PC-9 (cell line): ENCODE data around the gene ALKBH8. TPM values are rescaled to one million over a fixed set of nuclear protein-coding genes. Genes with fewer than 3 reads are reported as not detected.

Source experiments
- BruUV-seq: library from RNA; stranded (reverse); fragments of 400-500 nt; replicated peaks from 2 replicates; lab custom pipeline; 2021; lab: Mats Ljungman, UMichigan
- CTCF ChIA-PET: fragments of 300-600 bp; sonication (Branson Sonifier 250); formaldehyde crosslinking; loops from one replicate; lab custom pipeline; 2022; ENCODE audit warnings: antibody characterized with exemption; lab: Charles Lee
- POLR2A ChIA-PET: fragments of 300-600 bp; sonication (Branson Sonifier 250); formaldehyde crosslinking; loops from one replicate; lab custom pipeline; 2022; ENCODE audit warnings: antibody characterized with exemption; ENCODE audit not compliant: unreplicated experiment; lab: Charles Lee
- DNase-seq, 2 experiments: peaks; one replicate each; pipeline versions ENCODE4 v3.0.0 to v3.0.0-alpha.2; 2015 to 2022; ENCODE audit warnings: mixed read lengths in 1 of 2
- H2AFZ ChIP-seq: fragments of 200-600 bp; sonication (generic); 2 replicates; pipeline ENCODE4 v1.8.1; 2017; ENCODE audit warnings: antibody characterized with exemption
- H3F3A ChIP-seq: fragments of 200-600 bp; sonication (generic); 2 replicates; pipeline ENCODE4 v1.8.1; 2017; ENCODE audit warnings: antibody characterized with exemption, mild to moderate bottlenecking, low read depth; ENCODE audit not compliant: insufficient read depth
- H3K27ac ChIP-seq: fragments of 200-600 bp; sonication (generic); 2 replicates; pipeline ENCODE4 v1.6.1; 2016; ENCODE audit warnings: mixed run types
- H3K27me3 ChIP-seq: fragments of 200-600 bp; sonication (generic); 2 replicates; pipeline ENCODE4 v1.6.1; 2016; ENCODE audit warnings: low read depth, mixed run types; ENCODE audit not compliant: insufficient read depth
- H3K36me3 ChIP-seq: fragments of 200-600 bp; sonication (generic); 2 replicates; pipeline ENCODE4 v1.6.1; 2016; ENCODE audit warnings: low read depth, mixed run types
- H3K4me1 ChIP-seq: fragments of 200-600 bp; sonication (generic); replicated peaks from 2 replicates; pipeline ENCODE4 v1.6.1; 2016; ENCODE audit warnings: mixed run types; ENCODE audit not compliant: insufficient read depth
- H3K4me2 ChIP-seq: fragments of 200-600 bp; sonication (generic); 2 replicates; pipeline ENCODE4 v1.6.1; 2017; ENCODE audit warnings: mixed run types
- H3K4me3 ChIP-seq: fragments of 200-600 bp; sonication (generic); 2 replicates; pipeline ENCODE4 v1.6.1; 2016; ENCODE audit warnings: mixed run types
- H3K79me2 ChIP-seq: fragments of 200-600 bp; sonication (generic); 2 replicates; pipeline ENCODE4 v1.6.1; 2017; ENCODE audit warnings: low read depth, mixed run types
- H3K9me2 ChIP-seq: fragments of 200-600 bp; sonication (generic); 2 replicates; pipeline ENCODE4 v1.8.1; 2017; ENCODE audit warnings: mild to moderate bottlenecking; ENCODE audit not compliant: insufficient read depth
- H3K9me3 ChIP-seq: fragments of 200-600 bp; sonication (generic); 2 replicates; pipeline ENCODE4 v1.8.1; 2016; ENCODE audit warnings: low read depth; ENCODE audit not compliant: insufficient read depth
- H4K20me1 ChIP-seq: fragments of 200-600 bp; sonication (generic); 2 replicates; pipeline ENCODE4 v1.8.1; 2017; ENCODE audit not compliant: insufficient read depth
- EZH2 ChIP-seq: fragments of 200-600 bp; sonication (generic); IDR thresholded peaks from 2 replicates; pipeline ENCODE4 v1.8.0; 2017; ENCODE audit warnings: antibody characterized with exemption, low read depth
- intact Hi-C: fragments of 100-400 bp; cut with micrococcal nuclease; formaldehyde crosslinking; loops from one replicate; pipeline ENCODE4 v1.10.0; 2022; ENCODE audit not compliant: unreplicated experiment
- total RNA-seq: library from RNA; stranded (reverse); gene quantifications from 2 replicates; pipeline ENCODE4 v1.2.3, GENCODE V29; 2021
- TF ChIP-seq, protein P1 (sequence below): fragments of 200-600 bp; sonication (generic); conservative IDR thresholded peaks from 2 replicates; pipeline ENCODE4 v1.6.1; 2017; ENCODE audit warnings: mixed run types, antibody characterized with exemption, mild to moderate bottlenecking, moderate library complexity

Gene ALKBH8
- total RNA-seq, 1 experiment from 2014 or later: 4.4 TPM

GRCh38 chr11:107496011-107496410 lies 69.5 kb downstream of the ALKBH8 start:
- H3F3A ChIP-seq: peaks cover 12% of the 10 kb centered on the region; the same call in 1 of the 2 replicates
- H3K9me2 ChIP-seq: no peaks in the 10 kb centered on the region
- H2AFZ ChIP-seq: no peak overlapping the region
- BruUV-seq: no TSS peak
- peaks cover 17% of the 10 kb centered on the region for H3K4me1 ChIP-seq
- peak in 1 of 2 experiments; percentile 3 for DNase-seq
- ChIA-PET POLR2A (no interaction called here), CTCF (no interaction called here)
- no peak overlapping the region for H3K4me2 ChIP-seq
- intact Hi-C loops: no loop called here
- H3K79me2 ChIP-seq: no peaks in the 10 kb centered on the region
- H3K36me3 ChIP-seq: no peaks in the 10 kb centered on the region
- no peak for TF ChIP-seq EZH2
- TF ChIP-seq, protein P1, sequence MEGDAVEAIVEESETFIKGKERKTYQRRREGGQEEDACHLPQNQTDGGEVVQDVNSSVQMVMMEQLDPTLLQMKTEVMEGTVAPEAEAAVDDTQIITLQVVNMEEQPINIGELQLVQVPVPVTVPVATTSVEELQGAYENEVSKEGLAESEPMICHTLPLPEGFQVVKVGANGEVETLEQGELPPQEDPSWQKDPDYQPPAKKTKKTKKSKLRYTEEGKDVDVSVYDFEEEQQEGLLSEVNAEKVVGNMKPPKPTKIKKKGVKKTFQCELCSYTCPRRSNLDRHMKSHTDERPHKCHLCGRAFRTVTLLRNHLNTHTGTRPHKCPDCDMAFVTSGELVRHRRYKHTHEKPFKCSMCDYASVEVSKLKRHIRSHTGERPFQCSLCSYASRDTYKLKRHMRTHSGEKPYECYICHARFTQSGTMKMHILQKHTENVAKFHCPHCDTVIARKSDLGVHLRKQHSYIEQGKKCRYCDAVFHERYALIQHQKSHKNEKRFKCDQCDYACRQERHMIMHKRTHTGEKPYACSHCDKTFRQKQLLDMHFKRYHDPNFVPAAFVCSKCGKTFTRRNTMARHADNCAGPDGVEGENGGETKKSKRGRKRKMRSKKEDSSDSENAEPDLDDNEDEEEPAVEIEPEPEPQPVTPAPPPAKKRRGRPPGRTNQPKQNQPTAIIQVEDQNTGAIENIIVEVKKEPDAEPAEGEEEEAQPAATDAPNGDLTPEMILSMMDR: no peak
- no peaks in the 10 kb centered on the region for H3K27me3 ChIP-seq
- H3K9me3 ChIP-seq: no peaks in the 10 kb centered on the region
- H3K27ac ChIP-seq: no peak overlapping the region
- no peaks in the 10 kb centered on the region for H4K20me1 ChIP-seq
- no peak overlapping the region for H3K4me3 ChIP-seq

- DNase-seq: no peak
- peaks cover 12% of the 10 kb centered on the region; the same call in 1 of the 2 replicates for H3F3A ChIP-seq
- H3K9me3 ChIP-seq: no peaks in the 10 kb centered on the region
- no TSS peak for BruUV-seq
- TF ChIP-seq EZH2: no peak
- TF ChIP-seq, protein P1: no peak
- POLR2A ChIA-PET: no interaction called here
- no peaks in the 10 kb centered on the region for H4K20me1 ChIP-seq
- no peaks in the 10 kb centered on the region for H3K36me3 ChIP-seq
- no peak overlapping the region for H3K27ac ChIP-seq
- H3K4me2 ChIP-seq: no peak overlapping the region
- intact Hi-C loops: no loop called here
- H3K4me3 ChIP-seq: no peak overlapping the region
- H3K79me2 ChIP-seq: no peaks in the 10 kb centered on the region
- CTCF ChIA-PET: no interaction called here
- H3K27me3 ChIP-seq: no peaks in the 10 kb centered on the region
- H2AFZ ChIP-seq: no peak overlapping the region
- H3K4me1 ChIP-seq: peaks cover 17% of the 10 kb centered on the region
- H3K9me2 ChIP-seq: no peaks in the 10 kb centered on the region
Measured at GRCh38 chr11:107494055-107494454, 71.5 kb downstream of the ALKBH8 start.

DNA sequence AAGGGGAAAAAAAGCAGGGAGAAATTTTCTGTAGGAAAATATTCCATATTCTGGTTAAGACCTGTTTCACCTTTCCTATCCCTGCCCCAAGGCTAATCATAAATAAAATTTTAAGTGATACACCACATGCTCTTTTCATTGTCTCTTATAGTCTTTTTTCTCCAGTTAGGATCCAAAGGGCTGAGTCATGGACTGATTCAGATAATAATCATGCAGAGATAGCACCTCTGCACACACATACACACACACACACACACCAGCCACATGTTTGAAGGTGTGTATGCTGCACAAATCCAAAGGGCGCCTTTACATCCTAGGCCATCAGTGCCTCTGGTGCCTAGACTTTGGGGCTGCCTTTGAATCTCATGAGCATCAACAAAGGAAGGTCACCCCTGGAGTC lies 72.4 kb downstream of the ALKBH8 start:
- CTCF ChIA-PET: no interaction called here
- H3K27ac ChIP-seq: no peak overlapping the region
- POLR2A ChIA-PET: no interaction called here

More for the DNA sequence above, 72.4 kb downstream of the ALKBH8 start:
- no peaks in the 10 kb centered on the region for H3K9me2 ChIP-seq
- DNase-seq: peak; percentile 16 to 65
- H3K36me3 ChIP-seq: no peaks in the 10 kb centered on the region
- intact Hi-C loops: no loop called here
- H2AFZ ChIP-seq: no peak overlapping the region
- H3K27me3 ChIP-seq: no peaks in the 10 kb centered on the region
- no peaks in the 10 kb centered on the region for H3K79me2 ChIP-seq
- no peak overlapping the region for H3K4me2 ChIP-seq
- no TSS peak for BruUV-seq
- H3K9me3 ChIP-seq: no peaks in the 10 kb centered on the region
- no peak for TF ChIP-seq EZH2
- TF ChIP-seq, protein P1: no peak
- no peaks in the 10 kb centered on the region for H4K20me1 ChIP-seq
- H3F3A ChIP-seq: peaks cover 12% of the 10 kb centered on the region; the same call in 1 of the 2 replicates
- peaks cover 17% of the 10 kb centered on the region for H3K4me1 ChIP-seq
- no peak overlapping the region for H3K4me3 ChIP-seq
